Measurements from ENCODE around the gene PDXK.
A peak's percentile ranks its signal among the peaks of the same experiment; 100 is the strongest.
"Not testable (repeated sequence)": the region's sequence is repeated elsewhere in the genome, so short reads cannot be mapped to it uniquely, and the experiment has no call there.

PDXK gene

GRCh38 chr21:43718872-43719747 is at the start of gene PDXK:
PDXK (plus strand) TSS chr21:43719129; CDS start chr21:43719295, 166 bp downstream.
- peak; percentile 69 to 70 for DNase-seq

DNA sequence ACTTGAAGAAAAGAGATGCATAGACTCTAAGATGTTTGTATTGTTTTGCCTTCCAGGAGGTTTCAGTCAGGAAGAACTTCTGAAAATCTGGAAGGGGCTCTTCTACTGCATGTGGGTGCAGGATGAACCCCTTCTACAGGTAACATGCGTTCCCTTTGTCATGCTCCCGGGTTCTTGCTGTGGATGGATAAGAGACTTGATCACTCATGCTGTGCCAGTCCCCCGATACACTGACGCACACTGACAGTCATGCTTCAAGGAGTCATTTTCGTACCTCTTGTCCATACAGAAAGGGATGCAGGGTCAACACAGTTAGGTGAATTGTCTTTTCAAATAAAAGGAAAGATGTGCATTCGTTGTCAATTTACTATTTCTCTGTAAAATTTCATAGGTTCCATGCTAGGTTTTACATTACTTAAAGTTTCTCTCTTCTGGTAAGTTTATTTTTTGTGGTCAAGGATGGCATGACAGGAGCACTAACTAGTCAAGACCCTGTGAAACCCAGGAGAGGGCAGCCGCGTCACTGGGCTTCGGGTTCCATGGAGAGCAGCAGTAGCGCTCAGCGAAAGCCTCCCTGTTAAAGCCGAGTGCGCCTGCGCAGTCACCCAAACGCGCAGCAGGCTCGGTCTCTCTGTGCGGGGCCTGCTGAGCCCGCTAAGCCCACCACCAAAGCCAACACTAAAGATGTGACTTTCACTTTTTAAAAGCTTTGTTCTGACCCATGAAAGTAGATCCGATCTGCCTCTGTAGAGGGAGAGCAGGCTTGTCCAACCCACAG is 48.9 kb upstream of the PDXK start:
- no peak for DNase-seq

DNA sequence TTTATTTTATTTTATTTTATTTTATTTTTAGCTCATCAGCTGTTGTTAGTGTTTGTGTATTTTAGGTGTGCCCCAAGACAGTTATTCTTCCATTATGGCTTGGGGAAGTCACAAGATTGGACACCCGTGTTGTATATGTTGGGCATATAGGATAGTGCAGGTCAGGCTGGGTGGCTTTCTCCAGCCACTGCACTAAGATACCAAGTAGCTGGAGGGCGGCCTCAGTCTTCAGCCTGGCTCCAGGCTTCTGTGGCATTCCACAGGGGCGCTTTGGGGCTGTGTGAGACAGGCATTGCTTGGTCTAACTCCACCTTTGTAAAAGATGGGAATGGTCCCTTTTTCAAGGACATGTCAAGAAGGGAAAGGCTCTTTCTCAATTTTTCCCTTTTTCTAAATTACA is 43.1 kb upstream of the PDXK start:
- no peak for DNase-seq

GRCh38 chr21:43676391-43676790 is 42.5 kb upstream of the PDXK start:
- DNase-seq, result no peak

DNA sequence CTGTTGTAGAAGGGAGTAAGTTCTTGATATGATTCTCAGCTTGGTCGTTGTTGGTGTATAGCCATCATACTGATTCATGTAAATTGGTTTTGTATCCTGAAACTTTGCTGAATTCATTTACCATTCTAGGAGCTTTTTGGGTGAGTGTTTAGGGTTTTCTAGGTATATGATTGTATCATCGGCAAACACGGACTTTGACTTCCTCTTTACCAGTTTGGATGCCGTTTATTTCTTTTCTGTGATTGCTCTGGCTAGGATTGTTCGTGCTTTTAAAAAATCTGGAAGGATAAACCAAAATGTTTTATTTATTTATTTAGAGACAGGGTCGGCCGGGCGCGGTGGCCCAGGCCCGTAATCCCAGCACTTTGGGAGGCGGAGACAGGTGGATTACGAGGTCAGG is 39.0 kb upstream of the PDXK start:
- DNase-seq, result no peak

- DNase-seq, result not testable (repeated sequence)
These were observed 38.5 kb upstream of the PDXK start for GRCh38 chr21:43680421-43680820.

DNA sequence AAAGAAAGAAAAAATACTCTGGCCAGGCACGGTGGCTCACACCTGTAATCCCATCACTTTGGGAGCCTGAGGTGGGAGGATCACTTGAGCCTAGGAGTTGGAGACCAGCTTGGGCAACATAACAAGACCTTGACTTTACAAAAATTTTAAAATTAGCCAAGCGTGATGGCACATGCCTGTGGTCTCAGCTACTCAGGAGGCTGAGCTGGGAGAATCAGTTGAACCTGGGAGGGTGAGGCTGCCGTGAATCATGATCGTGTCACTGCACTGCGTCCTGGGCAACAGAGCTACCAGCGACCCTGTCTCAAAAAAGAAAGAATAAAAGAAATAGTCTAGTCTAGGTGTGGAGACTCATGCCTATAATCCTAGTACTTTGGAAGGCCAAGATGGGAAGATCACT is 37.3 kb upstream of the PDXK start:
- DNase-seq, result no peak

- DNase-seq, result no peak
These were observed 34.5 kb upstream of the PDXK start for GRCh38 chr21:43684424-43684823.

GRCh38 chr21:43686811-43687565 is 31.9 kb upstream of the PDXK start:
- DNase-seq, result no peak

DNA sequence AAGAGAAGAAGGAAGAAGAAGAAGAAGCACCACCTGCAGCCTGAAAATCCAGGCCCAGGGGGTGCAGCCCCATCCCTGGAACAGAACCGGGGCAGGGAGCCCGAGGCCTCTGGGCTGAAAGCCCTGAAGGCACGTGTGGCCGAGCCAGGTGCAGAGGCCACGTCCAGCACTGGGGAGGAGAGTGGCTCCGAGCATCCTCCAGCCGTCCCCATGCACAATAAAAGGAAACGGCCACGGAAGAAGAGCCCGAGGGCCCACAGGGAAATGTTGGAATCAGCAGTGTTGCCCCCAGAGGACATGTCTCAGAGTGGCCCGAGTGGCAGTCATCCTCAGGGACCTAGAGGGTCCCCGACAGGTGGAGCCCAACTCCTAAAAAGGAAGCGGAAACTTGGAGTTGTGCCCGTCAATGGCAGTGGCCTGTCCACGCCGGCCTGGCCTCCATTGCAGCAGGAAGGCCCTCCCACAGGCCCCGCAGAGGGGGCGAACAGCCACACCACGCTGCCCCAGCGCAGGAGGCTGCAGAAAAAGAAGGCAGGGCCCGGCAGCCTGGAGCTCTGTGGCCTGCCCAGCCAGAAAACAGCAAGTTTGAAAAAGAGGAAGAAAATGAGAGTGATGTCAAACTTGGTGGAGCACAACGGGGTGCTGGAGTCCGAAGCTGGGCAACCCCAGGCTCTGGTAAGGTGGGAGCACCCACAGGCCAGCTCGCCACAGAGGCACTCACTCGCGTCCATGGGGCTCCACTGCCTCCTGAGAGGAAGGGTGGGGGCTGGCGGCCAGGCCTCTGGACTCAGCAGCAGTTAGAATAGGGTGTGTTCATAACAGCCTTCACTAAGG is 31.1 kb upstream of the PDXK start:
- DNase-seq, result no peak

DNA sequence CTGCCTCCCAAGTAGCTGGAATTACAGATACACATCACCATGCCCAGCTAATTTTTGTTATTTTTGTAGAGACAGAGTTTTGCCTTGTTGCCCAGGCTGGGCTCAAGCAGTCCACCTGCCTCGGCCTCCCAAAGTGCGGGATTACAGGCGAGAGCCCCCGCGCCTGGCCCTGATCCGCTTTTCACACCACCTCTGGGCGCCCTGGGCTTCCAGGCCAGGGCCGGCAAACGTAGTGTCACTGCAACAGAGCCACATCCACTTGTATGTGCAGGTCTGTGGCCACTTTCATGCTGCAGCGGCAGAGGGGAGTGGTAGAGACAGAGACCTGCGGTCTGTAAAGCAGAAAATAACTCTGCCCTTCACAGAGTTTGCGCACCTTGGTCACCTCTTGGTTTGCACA is 30.0 kb upstream of the PDXK start:
- no peak for DNase-seq

DNA sequence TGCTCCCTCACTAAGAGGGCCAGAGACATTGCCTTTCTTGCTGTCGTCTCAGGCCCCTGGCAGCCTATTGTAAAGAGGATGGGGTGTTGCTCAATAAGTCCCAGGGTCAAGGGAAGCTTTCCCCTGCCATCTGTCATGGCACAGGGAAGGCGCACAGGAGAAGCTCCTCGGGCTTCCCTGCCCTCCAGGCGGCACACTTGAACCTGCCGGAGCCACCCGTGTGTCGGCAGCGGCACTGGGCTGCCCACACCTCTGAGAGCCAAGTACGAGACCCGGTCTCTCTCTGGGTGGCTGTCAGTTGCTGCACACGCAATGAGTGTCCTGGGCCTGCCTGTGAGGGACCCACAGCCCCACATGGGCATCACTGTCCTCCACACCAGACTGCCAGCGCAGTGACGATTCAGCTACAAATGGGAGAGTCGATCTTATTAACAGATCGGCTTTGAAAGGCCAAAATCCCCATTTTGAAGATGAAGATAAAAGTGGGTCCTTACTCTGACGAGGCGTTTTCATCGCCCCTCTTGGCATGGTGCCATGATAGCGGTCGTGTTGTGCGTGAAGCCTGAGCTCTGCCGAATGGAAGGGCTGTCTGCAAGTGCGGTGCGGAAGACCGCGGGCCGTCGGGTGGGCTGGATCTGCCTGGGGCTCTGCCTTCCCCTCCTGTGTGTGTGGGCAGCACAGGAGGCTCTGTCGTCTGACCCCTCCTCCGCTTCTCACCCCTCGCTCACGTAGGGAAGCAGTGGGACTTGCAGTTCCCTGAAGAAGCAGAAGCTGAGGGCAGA is 29.2 kb upstream of the PDXK start:
- no peak for DNase-seq

DNA sequence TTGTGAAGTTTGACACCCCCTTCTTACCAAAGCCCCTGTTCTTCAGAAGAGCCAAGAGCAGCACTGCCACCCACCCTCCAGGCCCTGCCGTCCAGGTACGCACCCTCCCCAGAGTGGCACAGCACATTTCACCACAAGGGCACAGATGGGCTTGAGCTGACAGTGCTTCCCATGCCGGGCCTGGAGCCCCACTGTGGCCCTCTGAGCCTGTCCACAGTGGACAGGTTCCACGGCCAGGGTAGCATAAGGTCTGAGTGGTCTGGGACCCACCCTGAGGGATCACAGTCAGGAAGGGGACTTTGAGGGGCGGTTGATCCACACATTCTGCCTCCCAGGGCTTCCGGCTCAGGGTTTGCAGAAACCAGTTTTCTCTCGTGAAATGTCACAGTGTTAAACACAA is 28.6 kb upstream of the PDXK start:
- DNase-seq, result no peak

GRCh38 chr21:43691086-43691795 is 27.7 kb upstream of the PDXK start:
- DNase-seq, result no peak

DNA sequence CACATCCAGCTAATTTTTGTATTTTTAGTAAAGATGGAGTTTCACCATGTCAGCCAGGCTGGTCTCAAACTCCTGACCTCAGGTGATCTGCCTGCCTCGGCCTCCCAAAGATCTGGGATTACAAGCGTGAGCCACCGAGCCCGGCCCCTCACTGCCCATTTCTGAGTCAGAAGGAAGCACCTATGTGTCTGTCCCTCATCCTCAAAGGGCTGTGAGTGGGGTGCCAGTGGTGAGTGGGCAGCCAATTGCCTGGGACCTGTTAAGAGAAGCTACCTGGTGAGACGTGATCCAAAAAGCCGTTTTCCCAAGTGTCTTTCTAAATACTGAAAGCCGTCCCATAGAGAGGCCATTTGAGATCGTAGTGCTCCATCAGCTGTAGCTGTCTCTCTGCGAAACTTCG is 27.1 kb upstream of the PDXK start:
- DNase-seq, result no peak

GRCh38 chr21:43692949-43693348 is 26.0 kb upstream of the PDXK start:
- DNase-seq, result no peak

DNA sequence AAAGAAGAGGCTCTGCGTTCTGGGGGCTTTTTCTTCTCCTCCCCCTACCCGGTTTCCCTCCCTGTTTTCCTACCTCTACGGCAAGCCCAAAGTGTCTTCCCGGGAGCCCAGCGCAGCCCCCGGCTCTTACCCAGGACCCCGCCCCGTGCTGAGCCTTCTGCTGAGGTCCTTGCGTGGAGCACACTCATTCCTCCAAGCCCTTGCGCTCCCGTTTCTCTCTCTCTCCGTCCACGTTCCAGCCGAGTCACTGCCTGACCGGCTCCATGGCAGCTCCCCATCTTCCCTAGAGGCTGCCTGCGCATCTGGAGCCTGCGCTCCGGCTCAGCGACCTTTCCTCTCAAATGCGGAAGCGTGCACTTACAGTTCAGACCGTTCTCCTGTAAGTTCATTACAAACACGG is 24.9 kb upstream of the PDXK start:
- DNase-seq, result no peak

- DNase-seq, result no peak
These were observed 24.4 kb upstream of the PDXK start for GRCh38 chr21:43694437-43695079.

DNA sequence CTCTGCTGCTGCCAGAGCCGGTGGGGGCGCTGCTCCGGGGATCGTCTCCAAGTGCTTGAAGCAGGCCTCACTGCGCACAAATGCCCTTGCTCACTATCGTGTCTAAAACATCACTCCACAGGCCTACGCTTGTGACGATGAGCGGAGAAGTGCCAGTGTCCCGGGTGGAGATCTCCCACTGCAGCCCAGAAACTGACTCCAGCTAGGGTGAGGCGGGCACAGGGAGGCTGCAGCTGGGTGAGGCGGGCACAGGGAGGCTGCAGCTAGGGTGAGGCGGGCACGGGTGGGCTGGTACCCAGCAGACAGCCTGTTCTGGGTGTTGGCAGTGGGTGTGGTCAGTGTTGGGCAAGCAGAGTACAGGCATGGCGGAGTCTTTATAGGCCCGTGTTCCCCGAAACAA is 22.7 kb upstream of the PDXK start:
- DNase-seq, result no peak

All from NCI-H2081 (cell line).